Astrocyte of the hippocampus (primary cell): ENCODE data around the gene ARMC2.

Experiments
- DNase-seq: peaks from one replicate; pipeline ENCODE4 v3.0.0; 2011; ENCODE audit warnings: low read depth, low spot score

ARMC2 gene

GRCh38 chr6:108988296-108988695 lies 140.1 kb downstream of the ARMC2 start:
- DNase-seq: peak; percentile 47

DNA sequence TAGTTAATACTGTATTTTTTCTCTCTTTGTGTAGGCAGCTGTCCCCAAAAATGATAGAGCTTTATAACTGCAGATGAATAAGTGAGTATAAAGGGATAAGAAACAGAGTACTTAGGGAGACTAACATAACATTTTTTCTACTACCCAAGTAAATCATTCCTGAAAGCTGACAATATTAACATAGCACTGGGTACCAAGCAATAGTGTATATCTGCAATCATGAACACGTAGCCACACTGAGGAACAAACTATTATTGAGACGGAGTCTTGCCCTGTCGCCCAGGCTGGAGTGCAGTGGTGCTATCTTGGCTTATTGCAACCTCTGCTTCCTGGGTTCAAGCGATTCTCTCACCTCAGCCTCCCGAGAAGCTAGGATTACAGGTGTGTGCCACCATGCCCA lies 140.5 kb downstream of the ARMC2 start:
- DNase-seq: no peak

GRCh38 chr6:108989700-108990099 lies 141.5 kb downstream of the ARMC2 start:
- DNase-seq: no peak

- no peak for DNase-seq
These were observed 145.7 kb downstream of the ARMC2 start for GRCh38 chr6:108993876-108994275.

DNA sequence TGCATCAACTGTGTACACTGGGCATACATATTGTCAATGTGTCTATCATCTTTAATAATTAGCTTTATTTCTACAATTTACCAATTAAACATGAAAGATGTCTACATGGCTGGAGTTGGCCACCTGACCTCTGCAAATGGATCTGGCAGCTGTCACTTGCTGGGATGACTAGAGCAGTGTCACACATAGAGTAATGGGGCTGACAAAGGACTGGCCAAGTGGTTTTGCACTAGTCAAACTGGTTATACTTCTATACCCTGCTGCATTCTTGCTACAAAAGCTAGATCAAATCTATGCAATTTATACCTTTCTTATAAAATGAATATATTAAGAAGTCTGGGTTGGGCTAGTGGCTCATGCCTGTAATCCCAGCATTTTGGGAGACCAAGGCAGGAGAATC lies 147.1 kb downstream of the ARMC2 start:
- DNase-seq: no peak

DNA sequence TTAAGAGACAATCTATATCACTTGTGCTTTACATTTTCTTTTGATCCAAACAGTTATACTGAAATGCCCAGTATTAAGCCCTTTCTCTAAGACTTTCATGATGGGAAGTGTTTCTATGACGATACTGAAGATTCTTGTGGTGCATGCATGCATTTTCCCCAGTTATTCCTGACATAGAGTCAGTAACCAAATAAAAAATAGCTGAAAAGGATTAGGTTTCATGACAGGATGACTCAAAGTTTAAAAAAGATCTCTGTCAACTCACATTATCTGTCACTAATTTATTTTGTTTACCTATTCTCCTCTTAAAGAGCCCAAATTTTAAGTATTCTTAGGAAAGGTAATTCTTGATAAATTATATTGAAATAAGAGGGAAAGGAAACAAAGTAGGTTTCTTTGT lies 148.0 kb downstream of the ARMC2 start:
- DNase-seq: no peak

GRCh38 chr6:108998485-108998884 lies 150.3 kb downstream of the ARMC2 start:
- no peak for DNase-seq

DNA sequence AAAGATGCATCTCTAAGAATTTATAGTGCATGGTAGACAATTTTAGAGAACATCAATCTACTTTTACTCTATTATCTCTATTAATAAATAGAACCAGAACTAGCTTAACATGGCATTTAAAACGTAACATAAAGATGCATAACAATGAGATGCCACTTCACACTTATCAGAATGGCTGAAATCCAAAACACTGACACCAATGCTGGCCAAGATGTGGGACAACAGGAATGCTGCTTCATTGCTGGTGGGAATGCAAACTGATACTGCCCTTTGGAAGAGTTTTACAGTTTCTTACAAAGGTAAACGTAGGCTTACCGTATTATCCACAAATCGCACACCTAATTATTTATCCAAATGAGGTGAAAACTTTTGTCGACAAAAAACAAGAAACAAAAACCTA lies 151.2 kb downstream of the ARMC2 start:
- no peak for DNase-seq

DNA sequence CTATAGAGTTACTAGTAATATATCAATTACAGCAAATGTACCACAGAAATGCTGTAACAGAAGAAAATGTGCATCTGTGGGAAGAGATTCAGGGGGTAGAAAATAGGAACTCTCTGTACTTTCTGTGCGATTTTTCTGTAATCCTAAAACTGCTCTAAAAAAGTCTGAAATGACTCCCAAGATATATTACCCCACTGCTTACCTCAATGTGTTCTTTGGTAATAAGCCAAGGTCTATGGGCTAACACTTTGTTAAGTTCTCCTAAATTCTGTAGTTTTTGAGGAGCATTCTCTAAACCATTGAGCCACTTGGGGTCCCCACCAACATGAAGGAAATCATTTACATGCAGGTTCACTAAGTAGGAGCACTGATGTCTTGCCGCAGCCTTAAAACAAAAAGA lies 152.1 kb downstream of the ARMC2 start:
- no peak for DNase-seq

GRCh38 chr6:109001291-109001894 lies 153.2 kb downstream of the ARMC2 start:
- DNase-seq: no peak

DNA sequence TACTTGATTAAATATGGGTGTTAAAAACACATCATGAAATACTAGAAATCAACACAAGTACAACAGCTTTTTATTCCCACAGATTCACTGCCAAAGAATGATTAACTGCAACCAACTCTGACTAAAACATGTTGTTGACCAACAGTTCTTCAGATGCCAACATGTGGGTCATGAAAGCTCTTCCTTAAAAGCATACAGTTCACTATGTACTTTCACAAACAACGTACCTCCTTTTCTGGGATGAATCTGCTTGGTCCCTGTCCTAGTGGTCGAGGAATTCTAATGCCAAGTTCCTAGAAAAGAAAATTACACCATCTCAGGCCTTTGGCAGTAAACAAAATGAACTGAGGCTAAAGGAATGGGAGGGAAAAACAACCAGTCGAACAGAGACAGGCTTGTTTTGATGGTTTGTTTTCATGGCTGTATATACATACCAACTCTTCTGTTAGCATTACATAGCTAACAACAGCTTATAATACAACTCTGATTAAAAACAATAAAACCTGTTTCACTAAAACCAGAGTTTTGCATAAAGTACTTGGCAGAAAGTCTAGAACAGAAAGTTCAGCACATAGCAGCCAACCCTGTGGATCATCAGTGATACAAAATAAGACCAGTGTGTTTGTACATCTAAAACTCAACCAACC lies 154.0 kb downstream of the ARMC2 start:
- peak; percentile 37 for DNase-seq

GRCh38 chr6:109002882-109003281 lies 154.7 kb downstream of the ARMC2 start:
- no peak for DNase-seq

GRCh38 chr6:109006818-109007217 lies 158.6 kb downstream of the ARMC2 start:
- no peak for DNase-seq

- no peak for DNase-seq
These were observed 159.3 kb downstream of the ARMC2 start for GRCh38 chr6:109007521-109007920.

- peak; percentile 8 for DNase-seq
These were observed 159.8 kb downstream of the ARMC2 start for GRCh38 chr6:109008054-109008453.

DNA sequence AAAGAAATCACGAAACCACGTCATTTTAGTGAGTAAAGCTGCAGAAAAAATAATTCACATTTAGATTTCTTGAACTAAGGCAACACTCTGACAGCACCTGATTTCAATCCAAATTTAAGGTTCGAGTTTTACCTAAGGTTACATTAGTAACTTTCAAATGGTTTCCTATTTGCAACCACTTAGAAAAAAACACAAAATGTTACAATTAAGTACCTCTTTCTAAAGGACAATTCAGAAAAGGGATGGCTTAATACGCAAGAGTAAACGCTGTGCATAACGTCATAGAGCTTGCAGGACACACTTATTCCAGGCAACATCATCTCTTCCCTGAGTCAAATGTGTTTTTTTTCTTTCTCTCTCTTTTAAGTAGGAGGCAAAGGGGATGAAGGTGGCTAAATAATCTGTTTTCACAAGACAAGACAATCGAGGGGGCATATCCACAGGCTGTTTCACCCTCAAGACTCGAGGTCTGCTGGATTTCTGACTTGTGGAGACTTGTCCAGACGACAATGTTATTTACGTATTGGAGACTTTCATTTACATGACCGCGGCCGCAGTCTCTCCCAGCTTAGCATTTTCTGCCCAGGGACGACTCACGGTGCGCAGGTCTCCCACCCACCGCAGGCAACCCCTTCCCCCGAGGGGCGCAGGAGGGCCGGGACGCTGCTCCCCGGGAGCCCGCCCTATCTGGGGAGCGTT lies 160.5 kb downstream of the ARMC2 start:
- peak; percentile 76 for DNase-seq

- peak; percentile 98 for DNase-seq
These were observed 161.2 kb downstream of the ARMC2 start for GRCh38 chr6:109009236-109009961.

- no peak for DNase-seq
These were observed 161.9 kb downstream of the ARMC2 start for GRCh38 chr6:109009962-109010704.

- peak; percentile 16 for DNase-seq
These were observed 162.5 kb downstream of the ARMC2 start for GRCh38 chr6:109010705-109011102.

GRCh38 chr6:109013656-109014305 lies 165.6 kb downstream of the ARMC2 start:
- DNase-seq: no peak

DNA sequence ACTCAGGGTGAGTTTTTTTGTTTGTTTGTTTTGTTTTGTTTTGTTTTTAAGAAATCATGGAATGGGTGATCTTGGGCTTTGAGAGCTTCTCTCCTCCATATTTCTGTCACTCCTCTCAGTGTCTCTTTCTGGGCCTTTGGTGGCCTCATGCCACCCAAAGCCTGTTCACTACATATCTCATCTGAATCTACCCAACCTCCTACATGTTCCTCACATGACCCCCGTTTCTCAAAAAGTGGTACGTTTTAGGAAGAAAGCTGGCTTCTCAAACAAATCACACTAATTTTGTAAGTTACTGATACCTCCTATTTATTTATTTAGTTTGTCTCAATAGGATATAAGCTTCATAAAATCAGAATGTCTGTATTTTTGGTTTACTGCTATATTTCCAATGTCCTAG lies 166.4 kb downstream of the ARMC2 start:
- no peak for DNase-seq
